Liver (tissue), 9 donors: ENCODE data around the gene HLCS. TPM values are rescaled to one million over a fixed set of nuclear protein-coding genes. Genes with fewer than 3 reads are reported as not detected.
A peak's percentile ranks its signal among the peaks of the same experiment; 100 is the strongest.

ENCODE experiments used
- DNase-seq: peaks from one replicate; pipeline ENCODE4 v3.0.0-alpha.2; 2017; ENCODE audit warnings: low spot score
- H3K27ac ChIP-seq, 2 donors: one replicate each; pipeline ENCODE4 v1.7.0; 2013; ENCODE audit warnings: inconsistent platforms in 2 of 2, low read length in 2 of 2, control low read depth in 1 of 2, low read depth in 1 of 2, mild to moderate bottlenecking in 1 of 2
- H3K27me3 ChIP-seq, 4 donors: one replicate each; pipeline versions ENCODE4 v1.6.1 to v1.7.0; 2013; ENCODE audit warnings: low read length in 3 of 4, inconsistent platforms in 1 of 4, mild to moderate bottlenecking in 1 of 4, moderate library complexity in 1 of 4; ENCODE audit not compliant: control insufficient read depth in 4 of 4, insufficient read depth in 4 of 4
- H3K36me3 ChIP-seq, 4 donors: one replicate each; pipeline versions ENCODE4 v1.6.1 to v1.7.0; 2013; ENCODE audit warnings: low read length in 3 of 4, mild to moderate bottlenecking in 3 of 4, low read depth in 1 of 4, moderate library complexity in 1 of 4; ENCODE audit not compliant: control insufficient read depth in 4 of 4, insufficient read depth in 3 of 4
- H3K4me1 ChIP-seq, 4 donors: one replicate each; pipeline versions ENCODE4 v1.6.1 to v1.7.0; 2013; ENCODE audit warnings: low read length in 3 of 4, mild to moderate bottlenecking in 3 of 4, moderate library complexity in 1 of 4; ENCODE audit not compliant: control insufficient read depth in 4 of 4, insufficient read depth in 4 of 4
- H3K4me3 ChIP-seq, 3 donors: one replicate each; pipeline versions ENCODE4 v1.6.1 to v1.7.0; 2013; ENCODE audit warnings: low read length in 3 of 3, control low read depth in 1 of 3, low read depth in 1 of 3, mild to moderate bottlenecking in 1 of 3
- H3K9ac ChIP-seq, 2 donors: one replicate each; pipeline ENCODE4 v1.7.0; 2013; ENCODE audit warnings: low read length in 2 of 2, mild to moderate bottlenecking in 2 of 2, moderate library complexity in 2 of 2, control low read depth in 1 of 2, low read depth in 1 of 2
- H3K9me3 ChIP-seq, 4 donors: one replicate each; pipeline versions ENCODE4 v1.6.1 to v1.7.0; 2013; ENCODE audit warnings: low read length in 3 of 4; ENCODE audit not compliant: control insufficient read depth in 4 of 4
- ATF3 ChIP-seq: IDR thresholded peaks from 2 replicates; pipeline ENCODE4 v1.6.1; 2016; ENCODE audit warnings: antibody characterized with exemption
- CTCF ChIP-seq: fragments of 150-350 bp; IDR thresholded peaks from 2 replicates; pipeline ENCODE4 v1.5.1; 2017; ENCODE audit warnings: improper control_type of control experiment, low read depth, low read length; ENCODE audit not compliant: missing input control
- FOXA1 ChIP-seq: IDR thresholded peaks from 2 replicates; pipeline ENCODE4 v1.6.1; 2016; ENCODE audit warnings: antibody characterized with exemption
- FOXA2 ChIP-seq: IDR thresholded peaks from 2 replicates; pipeline ENCODE4 v1.6.1; 2016; ENCODE audit warnings: antibody characterized with exemption
- GABPA ChIP-seq, 2 donors: IDR thresholded peaks in 1 of 2; conservative IDR thresholded peaks in 1 of 2; 2 replicates each; pipeline ENCODE4 v1.6.1; 2016; ENCODE audit warnings: antibody characterized with exemption in 2 of 2, mild to moderate bottlenecking in 1 of 2, moderate library complexity in 1 of 2
- HNF4A ChIP-seq, 2 donors: conservative IDR thresholded peaks; 2 replicates each; pipeline ENCODE4 v1.6.1; 2016; ENCODE audit warnings: antibody characterized with exemption in 2 of 2, mild to moderate bottlenecking in 2 of 2
- HNF4G ChIP-seq: IDR thresholded peaks from 2 replicates; pipeline ENCODE4 v1.6.1; 2016; ENCODE audit warnings: antibody characterized with exemption
- JUND ChIP-seq, 2 donors: IDR thresholded peaks; 2 replicates each; pipeline ENCODE4 v1.6.1; 2016; ENCODE audit warnings: antibody characterized with exemption in 2 of 2
- REST ChIP-seq: IDR thresholded peaks from 2 replicates; pipeline ENCODE4 v1.6.1; 2016; ENCODE audit warnings: antibody characterized with exemption, mild to moderate bottlenecking
- RXRA ChIP-seq, 2 donors: IDR thresholded peaks; 2 replicates each; pipeline ENCODE4 v1.6.1; 2017 to 2018; ENCODE audit warnings: antibody characterized with exemption in 2 of 2, mild to moderate bottlenecking in 1 of 2
- SP1 ChIP-seq: IDR thresholded peaks from 2 replicates; pipeline ENCODE4 v1.6.1; 2018; ENCODE audit warnings: antibody characterized with exemption, mild to moderate bottlenecking
- TAF1 ChIP-seq: conservative IDR thresholded peaks from 2 replicates; pipeline ENCODE4 v1.6.1; 2016; ENCODE audit warnings: antibody characterized with exemption, mild to moderate bottlenecking
- ZBTB33 ChIP-seq: IDR thresholded peaks from 2 replicates; pipeline ENCODE4 v1.6.1; 2016; ENCODE audit warnings: antibody characterized with exemption
- WGBS: extraction: QIAGEN DNeasy Blood & Tissue Kit; methylation state at CpG from one replicate; pipeline ENCODE4 v1.1.7; 2013; 5-methylcytosine and 5-hydroxymethylcytosine counted together
- polyA plus RNA-seq, 2 donors: library from polyadenylated mRNA; stranded (reverse) in 1 of 2; unstranded in 1 of 2; fragments of 200-250 nt in 1 of 2; fragments of >200 nt in 1 of 2; fragmentation: Nextera tagmentation in 1 of 2; extraction: Ambion mirVana in 1 of 2; gene quantifications; one replicate each; pipeline versions ENCODE4 v1.2.1 to v1.2.3, GENCODE V29; 2013 to 2015
- total RNA-seq, 2 donors: library from RNA; depleted of rRNA; stranded (reverse); fragments of >200 nt; gene quantifications; one replicate each; pipeline ENCODE4 v1.2.3, GENCODE V29; 2014
- donor health status: healthy.
- donor health status: healthy.
- donor health status: healthy.
- donor health status: healthy.
- donor health status: healthy.

HLCS gene
- total and polyA plus RNA-seq, 4 donors, result 6.6 to 22.5 (median 8.3) TPM

GRCh38 chr21:36988536-36988935, 22.1 kb upstream of the HLCS start (continued):
- no peak for TF ChIP-seq REST

- Histone ChIP-seq H3K9ac (peak overlapping the region in 1 of 2 donors; percentile 28), H3K27ac (peak overlapping the region; percentile 49 to 69)
- TF ChIP-seq HNF4A (conservative IDR thresholded peaks at IDR 0.05) (peak; percentile 12 to 44), HNF4G (no peak)
Measured at GRCh38 chr21:36987845-36988244, 21.4 kb upstream of the HLCS start.

GRCh38 chr21:36985751-36986594, 19.5 kb upstream of the HLCS start:
- Histone ChIP-seq H3K9ac (no peak overlapping the region), H3K4me1 (peaks cover 4 to 19% (median 12%) of the 10 kb centered on the region in 4 donors), H3K27me3 (no peaks in the 10 kb centered on the region), H3K27ac (no peak overlapping the region), H3K9me3 (no peaks in the 10 kb centered on the region), H3K4me3 (no peak overlapping the region), H3K36me3 (no peaks in the 10 kb centered on the region)
- no peak for TF ChIP-seq ZBTB33
- TF ChIP-seq ATF3, result no peak
- no peak for TF ChIP-seq JUND (IDR thresholded peaks at IDR 0.05)
- no peak for TF ChIP-seq RXRA (IDR thresholded peaks at IDR 0.05)
- TF ChIP-seq HNF4A (conservative IDR thresholded peaks at IDR 0.05), result no peak
- no peak for TF ChIP-seq FOXA1
- TF ChIP-seq TAF1, result no peak
- no peak for TF ChIP-seq FOXA2
- TF ChIP-seq SP1, result no peak
- no peak for TF ChIP-seq GABPA (IDR thresholded peaks at IDR 0.05 in 1 of 2, conservative IDR thresholded peaks at IDR 0.05 in 1 of 2)
- no peak for TF ChIP-seq CTCF
- 75% methylated on average over 9 of the region's 9 CpGs for WGBS
- no peak for DNase-seq

More at GRCh38 chr21:36987845-36988244, 21.4 kb upstream of the HLCS start:
- Histone ChIP-seq H3K4me3 (no peak overlapping the region), H3K4me1 (peaks cover 4 to 17% (median 11%) of the 10 kb centered on the region in 4 donors), H3K36me3 (no peaks in the 10 kb centered on the region), H3K27me3 (no peaks in the 10 kb centered on the region), H3K9me3 (no peaks in the 10 kb centered on the region)
- DNase-seq, result no peak
